H9 (cell line): ENCODE measurements around the gene TMEM238. TPM values are rescaled to one million over a fixed set of nuclear protein-coding genes. Genes with fewer than 3 reads are reported as not detected.

Source experiments
- DNase-seq: peaks from one replicate; pipeline ENCODE4 v3.0.0-alpha.2; 2017
- H2AFZ ChIP-seq: one replicate; pipeline ENCODE4 v1.6.1; 2013; ENCODE audit warnings: mild to moderate bottlenecking, low read length, control low read depth, moderate library complexity
- H2AK5ac ChIP-seq: 2 replicates; pipeline ENCODE4 v1.6.1; 2013; ENCODE audit warnings: low read length, control low read depth, mixed read lengths; ENCODE audit not compliant: insufficient read length
- H2BK120ac ChIP-seq: one replicate; pipeline ENCODE4 v1.6.1; 2013; ENCODE audit warnings: low read depth, mild to moderate bottlenecking, low read length, control low read depth, inconsistent platforms; ENCODE audit not compliant: poor library complexity, severe bottlenecking
- H2BK12ac ChIP-seq: 2 replicates; pipeline ENCODE4 v1.6.1; 2013; ENCODE audit warnings: low read length, control low read depth, mixed read lengths, low read depth; ENCODE audit not compliant: insufficient read length
- H2BK15ac ChIP-seq: 2 replicates; pipeline ENCODE4 v1.6.1; 2013; ENCODE audit warnings: low read depth, low read length, control low read depth
- H2BK20ac ChIP-seq: one replicate; pipeline ENCODE4 v1.6.1; 2013; ENCODE audit warnings: low read depth, mild to moderate bottlenecking, low read length, control low read depth, inconsistent platforms; ENCODE audit not compliant: poor library complexity, severe bottlenecking
- H2BK5ac ChIP-seq: 2 replicates; pipeline ENCODE4 v1.6.1; 2013; ENCODE audit warnings: low read length, control low read depth, mixed read lengths; ENCODE audit not compliant: insufficient read length
- H3K14ac ChIP-seq: 2 replicates; pipeline ENCODE4 v1.6.1; 2013; ENCODE audit warnings: low read length, control low read depth; ENCODE audit not compliant: insufficient read depth
- H3K18ac ChIP-seq: 2 replicates; pipeline ENCODE4 v1.6.1; 2013; ENCODE audit warnings: low read depth, mild to moderate bottlenecking, mixed read lengths, low read length, control low read depth; ENCODE audit not compliant: insufficient read length
- H3K23ac ChIP-seq: 2 replicates; pipeline ENCODE4 v1.6.1; 2013; ENCODE audit warnings: low read length, control low read depth, mixed read lengths, low read depth; ENCODE audit not compliant: insufficient read length
- H3K23me2 ChIP-seq: 2 replicates; pipeline ENCODE4 v1.6.1; 2013; ENCODE audit warnings: low read depth, mild to moderate bottlenecking, mixed read lengths, low read length, control low read depth; ENCODE audit not compliant: insufficient read length, poor library complexity, severe bottlenecking
- H3K27ac ChIP-seq: 2 replicates; pipeline ENCODE4 v1.5.1; 2013; ENCODE audit warnings: low read length, control low read depth, mixed read lengths, low read depth; ENCODE audit not compliant: insufficient read length
- H3K27me3 ChIP-seq: 2 replicates; pipeline ENCODE4 v1.6.1; 2013; ENCODE audit warnings: low read length, control low read depth, inconsistent platforms; ENCODE audit not compliant: insufficient read depth
- H3K4ac ChIP-seq: 2 replicates; pipeline ENCODE4 v1.6.1; 2013; ENCODE audit warnings: low read depth, mild to moderate bottlenecking, control low read depth, inconsistent platforms, low read length, moderate library complexity
- H3K4me1 ChIP-seq: 2 replicates; pipeline ENCODE4 v1.6.1; 2013; ENCODE audit warnings: low read length, control low read depth, inconsistent platforms; ENCODE audit not compliant: insufficient read depth
- H3K4me2 ChIP-seq: 2 replicates; pipeline ENCODE4 v1.6.1; 2013; ENCODE audit warnings: low read length, control low read depth, mixed read lengths; ENCODE audit not compliant: insufficient read length, insufficient read depth
- H3K56ac ChIP-seq: 2 replicates; pipeline ENCODE4 v1.6.1; 2013; ENCODE audit warnings: low read depth, mild to moderate bottlenecking, mixed read lengths, low read length, control low read depth; ENCODE audit not compliant: insufficient read length
- H3K79me1 ChIP-seq: 2 replicates; pipeline ENCODE4 v1.6.1; 2013; ENCODE audit warnings: low read depth, mild to moderate bottlenecking, moderate library complexity, low read length, control low read depth, inconsistent platforms; ENCODE audit not compliant: insufficient read depth, poor library complexity, severe bottlenecking
- H3K79me2 ChIP-seq: 2 replicates; pipeline ENCODE4 v1.6.1; 2013; ENCODE audit warnings: low read length, control low read depth, inconsistent platforms; ENCODE audit not compliant: insufficient read depth
- H3K9ac ChIP-seq: 2 replicates; pipeline ENCODE4 v1.6.1; 2013; ENCODE audit warnings: low read length, control low read depth, mixed read lengths; ENCODE audit not compliant: insufficient read length; ENCODE audit errors: extremely low read depth
- H3K9me3 ChIP-seq: one replicate; pipeline ENCODE4 v1.6.1; 2013; ENCODE audit warnings: low read depth, low read length, inconsistent platforms; ENCODE audit not compliant: control insufficient read depth
- H3T11ph ChIP-seq: one replicate; pipeline ENCODE4 v1.6.1; 2013; ENCODE audit warnings: mild to moderate bottlenecking, low read length, control low read depth, inconsistent platforms
- H4K20me1 ChIP-seq: one replicate; pipeline ENCODE4 v1.6.1; 2013; ENCODE audit not compliant: control insufficient read depth, insufficient read length, insufficient read depth
- H4K5ac ChIP-seq: 2 replicates; pipeline ENCODE4 v1.6.1; 2013; ENCODE audit warnings: low read depth, mild to moderate bottlenecking, mixed read lengths, low read length, control low read depth; ENCODE audit not compliant: insufficient read length
- H4K8ac ChIP-seq: replicated peaks from 2 replicates; pipeline ENCODE4 v1.6.1; 2013; ENCODE audit warnings: low read length, control low read depth, mixed read lengths, low read depth; ENCODE audit not compliant: insufficient read length
- H4K91ac ChIP-seq: 2 replicates; pipeline ENCODE4 v1.6.1; 2013; ENCODE audit warnings: low read depth, mild to moderate bottlenecking, moderate library complexity, mixed read lengths, low read length, control low read depth; ENCODE audit not compliant: insufficient read length
- H3K27ac Mint-ChIP-seq, 3 experiments: 2 replicates in 2 of 3; 3 replicates in 1 of 3; pipeline ENCODE4 v1.8.0; 2020 to 2021; ENCODE audit warnings: mixed read lengths in 3 of 3, mild to moderate bottlenecking in 1 of 3, moderate library complexity in 1 of 3
- H3K27me3 Mint-ChIP-seq: 2 replicates; pipeline ENCODE4 v1.8.0; 2021; ENCODE audit warnings: low read depth, mild to moderate bottlenecking, moderate library complexity, mixed read lengths
- H3K36me3 Mint-ChIP-seq, 3 experiments: 2 replicates in 2 of 3; 3 replicates in 1 of 3; pipeline ENCODE4 v1.8.0; 2020 to 2021; ENCODE audit warnings: low read depth in 3 of 3, mixed read lengths in 3 of 3; ENCODE audit not compliant: insufficient read depth in 1 of 3
- H3K4me1 Mint-ChIP-seq, 2 experiments: 2 replicates each; pipeline ENCODE4 v1.8.0; 2020; ENCODE audit warnings: mixed read lengths in 2 of 2
- H3K4me3 Mint-ChIP-seq, 2 experiments: 2 replicates in 1 of 2; 3 replicates in 1 of 2; pipeline ENCODE4 v1.8.0; 2020 to 2021; ENCODE audit warnings: mild to moderate bottlenecking in 2 of 2, mixed read lengths in 2 of 2, moderate library complexity in 1 of 2
- H3K9me3 Mint-ChIP-seq, 2 experiments: 2 replicates in 1 of 2; 3 replicates in 1 of 2; pipeline ENCODE4 v1.8.0; 2020; ENCODE audit warnings: mild to moderate bottlenecking in 2 of 2, mixed read lengths in 2 of 2, moderate library complexity in 1 of 2
- WGBS: extraction: QIAGEN DNeasy Blood & Tissue Kit; methylation state at CpG from one replicate; pipeline ENCODE4 v1.1.7; 2013; ENCODE audit warnings: missing lambda C conversion rate, low lambda C conversion rate, mixed read lengths; ENCODE audit not compliant: insufficient read length; ENCODE audit errors: extremely low coverage; 5-methylcytosine and 5-hydroxymethylcytosine counted together
- long read RNA-seq: library from polyadenylated mRNA; unstranded; transcript quantifications from one replicate; pipeline ENCODE4 v2.0.0, GENCODE V29; 2020
- total RNA-seq: library from RNA; stranded (reverse); gene quantifications from 2 replicates; pipeline ENCODE4 v1.2.1, GENCODE V29; 2021
- TF ChIP-seq, protein P1 (sequence below): fragments of 200-600 bp; sonication (generic); conservative IDR thresholded peaks from 3 replicates; pipeline ENCODE4 v1.8.0; 2021; ENCODE audit warnings: antibody characterized with exemption, mild to moderate bottlenecking

Gene TMEM238
- total RNA-seq = 3.8 and 4.8 TPM in 2 replicates
- long read RNA-seq = 0 reads

DNA sequence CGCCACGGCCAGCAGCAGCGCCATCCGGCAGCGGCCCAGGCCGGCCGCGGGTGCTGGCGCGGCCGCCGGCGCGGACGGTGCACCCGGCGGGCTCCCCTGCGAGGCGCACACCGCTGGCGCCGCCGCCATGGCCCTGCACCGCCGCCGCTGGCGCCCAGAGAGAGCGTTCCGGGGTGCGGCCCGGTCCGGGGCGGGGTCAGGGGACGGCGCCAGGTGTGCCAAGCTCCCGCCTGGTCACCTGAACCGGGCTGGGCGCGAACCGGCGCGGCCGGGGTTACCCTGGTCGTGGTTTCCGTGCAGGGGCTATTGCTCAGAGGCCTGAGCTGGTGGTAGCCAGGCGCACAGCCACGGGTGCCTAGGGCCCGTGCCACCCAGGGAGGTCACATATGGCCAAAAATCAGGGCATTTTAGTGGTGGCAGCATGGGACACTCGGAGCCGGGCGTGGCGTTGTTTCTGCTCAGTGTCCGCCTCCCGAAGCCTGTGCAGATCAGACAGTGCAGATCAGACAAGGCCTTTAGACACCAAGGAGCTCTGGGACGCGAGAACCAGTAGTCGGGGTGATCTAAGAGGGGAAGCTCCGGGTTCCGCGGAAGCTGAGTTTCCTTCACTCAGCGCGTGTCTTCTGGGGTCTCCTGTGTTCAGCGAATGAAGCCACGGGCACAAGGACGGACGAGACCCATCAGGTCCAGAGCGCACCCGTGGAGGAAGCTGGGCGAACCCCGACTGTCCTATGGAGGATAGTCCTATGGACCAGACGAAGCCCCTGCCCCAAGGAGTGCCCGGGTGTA lies at the start of gene TMEM238:
Gene TMEM238, minus strand, starts transcription at position 162 of the 789 bp plus-strand sequence. Its CDS starts 33 bp downstream, at position 129.
- Histone ChIP-seq H2AFZ (no peak within 1 kb of the TSS), H3K27ac (no peak within 1 kb of the TSS), H2BK120ac (no peak within 1 kb of the TSS), H3K23ac (no peak within 1 kb of the TSS), H2BK12ac (no peak within 1 kb of the TSS), H3K79me2 (peaks cover 17% of the 10 kb centered on the region; the same call in 1 of the 2 replicates), H4K8ac (no peak within 1 kb of the TSS), H4K5ac (no peak within 1 kb of the TSS), H3K4me1 (peaks cover 8% of the 10 kb centered on the region), H3K9me3 (no peaks in the 10 kb centered on the region), H2AK5ac (no peak within 1 kb of the TSS), H4K20me1 (peaks cover 3% of the 10 kb centered on the region), H2BK20ac (no peak within 1 kb of the TSS), H3K23me2 (peaks cover 28% of the 10 kb centered on the region), H3T11ph (no peak within 1 kb of the TSS), H3K9ac (peak within 1 kb of the TSS; percentile 69), H2BK5ac (no peak within 1 kb of the TSS), H2BK15ac (no peak within 1 kb of the TSS), H3K27me3 (peaks cover 2% of the 10 kb centered on the region; the same call in 1 of the 2 replicates), H3K4me2 (peak within 1 kb of the TSS; percentile 87), H3K79me1 (peaks cover 15% of the 10 kb centered on the region), H3K56ac (no peak within 1 kb of the TSS), H3K18ac (peak within 1 kb of the TSS; percentile 23), H4K91ac (no peak within 1 kb of the TSS), H3K4ac (no peak within 1 kb of the TSS), H3K14ac (peak within 1 kb of the TSS; percentile 70)
- peaks cover 32 to 45% of the 10 kb centered on the region in 2 experiments for H3K4me1 Mint-ChIP-seq
- H3K9me3 Mint-ChIP-seq = peaks cover 2 to 3% of the 10 kb centered on the region in 2 experiments; a peak in 2 of 5 replicates
- H3K4me3 Mint-ChIP-seq = peak within 1 kb of the TSS; percentile 98 to 100
- peak within 1 kb of the TSS; percentile 85 to 98 (median 87); a peak in 6 of 7 replicates for H3K27ac Mint-ChIP-seq
- DNase-seq = no peak
- peaks cover 31% of the 10 kb centered on the region for H3K27me3 Mint-ChIP-seq
- H3K36me3 Mint-ChIP-seq = peaks cover 33 to 47% (median 37%) of the 10 kb centered on the region in 3 experiments
- no CpG with 5 or more reads among the region's 72 CpGs for WGBS
- TF ChIP-seq, protein P1, sequence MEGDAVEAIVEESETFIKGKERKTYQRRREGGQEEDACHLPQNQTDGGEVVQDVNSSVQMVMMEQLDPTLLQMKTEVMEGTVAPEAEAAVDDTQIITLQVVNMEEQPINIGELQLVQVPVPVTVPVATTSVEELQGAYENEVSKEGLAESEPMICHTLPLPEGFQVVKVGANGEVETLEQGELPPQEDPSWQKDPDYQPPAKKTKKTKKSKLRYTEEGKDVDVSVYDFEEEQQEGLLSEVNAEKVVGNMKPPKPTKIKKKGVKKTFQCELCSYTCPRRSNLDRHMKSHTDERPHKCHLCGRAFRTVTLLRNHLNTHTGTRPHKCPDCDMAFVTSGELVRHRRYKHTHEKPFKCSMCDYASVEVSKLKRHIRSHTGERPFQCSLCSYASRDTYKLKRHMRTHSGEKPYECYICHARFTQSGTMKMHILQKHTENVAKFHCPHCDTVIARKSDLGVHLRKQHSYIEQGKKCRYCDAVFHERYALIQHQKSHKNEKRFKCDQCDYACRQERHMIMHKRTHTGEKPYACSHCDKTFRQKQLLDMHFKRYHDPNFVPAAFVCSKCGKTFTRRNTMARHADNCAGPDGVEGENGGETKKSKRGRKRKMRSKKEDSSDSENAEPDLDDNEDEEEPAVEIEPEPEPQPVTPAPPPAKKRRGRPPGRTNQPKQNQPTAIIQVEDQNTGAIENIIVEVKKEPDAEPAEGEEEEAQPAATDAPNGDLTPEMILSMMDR = no peak
